Measurements from ENCODE around the gene IKBKE.

GRCh38 chr1:206518743-206519142 is 48.5 kb downstream of the IKBKE start:
- TF ChIP-seq, protein P1, sequence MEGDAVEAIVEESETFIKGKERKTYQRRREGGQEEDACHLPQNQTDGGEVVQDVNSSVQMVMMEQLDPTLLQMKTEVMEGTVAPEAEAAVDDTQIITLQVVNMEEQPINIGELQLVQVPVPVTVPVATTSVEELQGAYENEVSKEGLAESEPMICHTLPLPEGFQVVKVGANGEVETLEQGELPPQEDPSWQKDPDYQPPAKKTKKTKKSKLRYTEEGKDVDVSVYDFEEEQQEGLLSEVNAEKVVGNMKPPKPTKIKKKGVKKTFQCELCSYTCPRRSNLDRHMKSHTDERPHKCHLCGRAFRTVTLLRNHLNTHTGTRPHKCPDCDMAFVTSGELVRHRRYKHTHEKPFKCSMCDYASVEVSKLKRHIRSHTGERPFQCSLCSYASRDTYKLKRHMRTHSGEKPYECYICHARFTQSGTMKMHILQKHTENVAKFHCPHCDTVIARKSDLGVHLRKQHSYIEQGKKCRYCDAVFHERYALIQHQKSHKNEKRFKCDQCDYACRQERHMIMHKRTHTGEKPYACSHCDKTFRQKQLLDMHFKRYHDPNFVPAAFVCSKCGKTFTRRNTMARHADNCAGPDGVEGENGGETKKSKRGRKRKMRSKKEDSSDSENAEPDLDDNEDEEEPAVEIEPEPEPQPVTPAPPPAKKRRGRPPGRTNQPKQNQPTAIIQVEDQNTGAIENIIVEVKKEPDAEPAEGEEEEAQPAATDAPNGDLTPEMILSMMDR (IDR thresholded peaks at IDR 0.05; ENCODE audit: low read depth, low read length, poor library complexity, severe bottlenecking) = no peak
- TF ChIP-seq EZH2phosphoT487 (IDR thresholded peaks at IDR 0.05; ENCODE audit: borderline replicate concordance, low read length) = no peak

Data from DOHH2 (cell line).